ENCODE data around the gene LRP1B.
"Not testable (repeated sequence)": the region's sequence is repeated elsewhere in the genome, so short reads cannot be mapped to it uniquely, and the experiment has no call there.

The LRP1B gene

DNA sequence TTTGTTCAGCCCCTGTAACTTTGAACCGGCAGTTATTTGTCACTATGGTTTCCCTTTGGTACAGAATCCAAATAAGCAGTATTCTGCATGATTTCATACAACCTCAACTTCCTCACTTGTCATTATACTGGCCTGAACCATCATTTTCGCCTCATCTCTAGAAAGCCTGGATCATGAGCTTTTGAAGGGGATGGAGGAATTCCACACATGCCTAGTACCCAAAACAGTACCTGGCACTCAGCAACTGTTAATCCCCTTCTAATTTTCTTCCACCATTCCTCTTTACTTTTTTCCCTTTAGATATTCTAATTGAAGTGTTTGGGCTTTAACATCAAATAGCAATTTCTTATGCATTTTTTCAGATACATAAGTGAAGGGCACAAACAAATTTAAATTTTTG lies 1776.3 kb downstream of the LRP1B start:
- no peak for DNase-seq

DNA sequence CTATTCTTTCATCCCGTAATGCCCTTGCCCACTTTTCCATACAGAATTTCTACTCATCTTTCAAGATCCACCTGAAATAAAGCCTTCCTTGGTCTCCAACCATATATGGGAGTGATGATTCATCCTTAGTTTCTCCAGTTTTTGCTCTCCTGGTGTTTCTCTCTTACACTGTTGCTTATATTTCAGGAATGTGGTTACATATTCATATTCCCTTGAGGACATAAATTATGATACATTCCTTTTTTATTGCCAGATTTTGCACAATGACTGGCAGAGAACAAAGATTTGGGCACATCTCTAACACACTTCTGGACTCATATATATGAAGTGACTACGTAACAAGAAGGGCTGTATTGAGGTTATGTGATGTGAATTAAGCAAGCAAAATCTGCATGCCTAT lies 1777.3 kb downstream of the LRP1B start:
- DNase-seq = no peak

DNA sequence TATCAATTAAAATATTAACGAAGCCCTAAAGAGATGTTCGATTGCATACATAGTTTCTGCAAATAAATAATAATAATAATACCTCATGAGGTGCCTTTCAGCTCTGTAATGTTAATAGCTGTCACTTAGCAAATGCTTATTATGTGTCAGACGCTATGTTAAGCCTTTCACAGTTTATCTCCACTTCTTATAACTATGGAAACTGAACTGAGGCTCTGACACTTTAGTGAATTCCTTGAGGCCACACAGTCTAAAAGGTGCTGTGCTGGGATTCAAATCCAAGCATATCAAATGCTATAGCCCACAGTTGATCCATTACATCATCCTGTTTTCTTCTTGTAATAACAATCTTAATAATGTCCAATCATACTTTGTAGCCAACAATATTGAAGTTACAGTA lies 1779.1 kb downstream of the LRP1B start:
- no peak for DNase-seq

DNA sequence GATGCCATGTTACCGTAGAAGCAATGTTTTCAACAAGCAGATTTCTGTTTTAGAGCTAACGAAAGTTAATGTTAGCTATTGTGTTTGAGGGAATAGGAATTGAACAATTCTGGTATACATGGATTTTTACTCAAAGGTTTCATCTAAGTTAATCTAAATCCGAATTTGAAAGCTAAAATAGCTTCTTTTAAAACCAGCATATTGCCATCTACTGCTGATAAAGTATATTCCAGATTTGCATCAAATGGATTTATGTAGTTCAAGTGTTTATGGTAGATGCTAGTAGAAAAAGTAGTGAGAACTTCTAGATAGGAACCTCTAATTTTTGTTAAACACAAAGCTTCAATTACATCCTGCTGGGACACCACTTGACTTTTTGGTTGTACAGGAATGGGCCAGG lies 1781.1 kb downstream of the LRP1B start:
- DNase-seq = no peak

DNA sequence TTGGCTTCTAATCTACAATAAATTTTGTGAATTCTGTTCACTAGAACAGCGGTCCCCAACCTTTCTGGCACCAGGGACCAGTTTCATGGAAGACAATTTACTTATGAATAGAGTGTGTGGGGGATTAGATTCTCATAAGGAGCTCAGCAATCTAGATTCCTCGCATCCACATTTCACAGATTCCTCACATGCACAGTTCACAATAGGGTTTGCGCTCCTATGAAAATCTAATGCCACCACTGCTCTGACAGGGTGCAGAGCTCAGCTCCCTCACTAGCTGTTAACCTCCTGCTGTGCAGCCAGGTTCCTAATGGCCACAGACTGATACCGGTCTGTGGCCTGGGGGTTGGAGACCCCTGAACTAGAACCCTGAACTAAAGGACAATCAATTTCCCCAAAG lies 1782.0 kb downstream of the LRP1B start:
- DNase-seq = no peak

DNA sequence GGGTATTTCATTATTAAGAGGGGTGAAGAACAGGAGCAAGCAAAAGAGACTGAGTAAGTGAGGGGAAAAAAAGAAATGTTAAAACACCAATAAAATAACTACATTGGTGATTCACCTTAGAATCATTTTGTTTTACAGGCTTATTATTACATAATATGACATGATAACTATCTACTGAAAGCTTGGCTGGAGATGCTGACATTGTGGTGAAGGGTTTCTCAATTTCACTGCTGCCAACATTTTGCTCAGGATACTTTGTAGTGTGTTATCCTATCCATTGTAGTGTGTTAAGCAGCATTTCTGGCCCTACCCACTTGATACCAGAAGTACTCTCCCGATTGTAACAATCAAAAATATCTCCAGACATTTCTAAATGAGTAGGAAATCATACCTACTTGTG lies 1786.0 kb downstream of the LRP1B start:
- DNase-seq = no peak

DNA sequence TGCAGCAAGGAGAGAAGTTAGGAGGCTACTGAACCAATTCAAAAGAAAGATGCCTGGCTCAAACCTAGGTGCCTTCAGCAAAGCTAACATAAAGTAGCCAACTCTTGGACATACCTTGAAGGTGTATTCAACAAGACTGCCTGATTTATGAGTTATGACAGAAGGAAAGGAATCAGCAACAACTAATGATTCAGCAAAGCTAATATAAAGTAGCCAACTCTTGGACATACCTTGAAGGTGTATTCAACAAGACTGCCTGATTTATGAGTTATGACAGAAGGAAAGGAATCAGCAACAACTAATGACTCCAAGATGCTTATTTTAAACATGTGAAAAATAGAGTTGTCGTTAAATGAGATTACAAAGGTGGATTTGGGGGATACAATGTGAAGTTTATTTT lies 1786.5 kb downstream of the LRP1B start:
- not testable (repeated sequence) for DNase-seq

DNA sequence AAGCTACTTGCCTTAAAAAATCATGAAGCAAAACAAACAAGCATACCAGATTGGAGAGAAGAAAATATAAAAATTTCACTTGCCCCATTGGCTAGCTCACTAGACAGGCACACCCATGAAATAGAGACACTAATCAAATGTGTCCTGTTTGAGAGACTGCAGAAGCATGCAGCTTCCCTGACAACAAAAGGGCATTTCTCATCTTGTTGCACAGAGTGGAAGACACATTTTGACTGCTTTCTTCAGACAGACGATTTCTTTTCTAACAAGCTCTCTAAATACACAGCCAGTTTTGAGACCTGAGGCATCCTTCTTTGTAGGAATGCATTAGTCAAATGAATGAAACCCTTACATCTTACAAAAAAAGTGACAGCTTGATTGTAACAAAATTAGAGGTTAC lies 1792.0 kb downstream of the LRP1B start:
- DNase-seq = no peak

DNA sequence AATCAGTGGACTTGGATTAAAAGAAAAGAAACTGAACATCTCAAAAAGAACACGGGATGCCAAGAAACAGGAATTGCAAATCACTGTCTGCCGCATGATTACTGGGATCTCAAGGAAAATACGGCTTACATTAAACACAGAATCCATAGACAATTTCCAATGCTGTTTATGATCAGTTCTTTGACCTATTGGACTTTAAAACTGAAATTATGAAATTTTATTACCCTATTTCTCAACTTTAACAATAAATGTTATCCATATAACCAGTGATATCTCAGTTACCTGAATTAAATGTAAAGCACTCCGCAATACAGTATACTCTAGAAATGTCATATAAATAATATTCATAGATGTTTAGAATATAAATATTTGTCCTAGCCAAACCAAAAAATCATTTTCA lies 1793.8 kb downstream of the LRP1B start:
- DNase-seq = no peak

DNA sequence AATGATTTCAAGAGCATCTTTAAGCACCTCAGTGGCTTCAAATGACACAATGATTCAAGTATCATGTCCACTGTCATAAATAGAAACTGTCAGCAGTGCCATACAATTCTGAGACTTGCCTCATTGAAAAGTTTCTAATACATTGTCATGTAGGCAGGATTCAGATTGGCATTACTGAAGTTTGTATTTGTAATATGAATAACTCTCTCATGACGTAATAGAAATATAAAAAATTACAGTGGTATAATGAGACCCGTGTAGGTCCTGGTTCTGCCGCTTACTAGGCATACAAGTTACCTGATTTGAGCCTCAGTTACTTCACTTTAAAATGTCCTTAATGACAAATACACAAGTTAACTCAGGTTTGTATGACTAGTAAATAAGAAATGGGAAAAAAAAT lies 1814.5 kb downstream of the LRP1B start:
- DNase-seq = no peak

DNA sequence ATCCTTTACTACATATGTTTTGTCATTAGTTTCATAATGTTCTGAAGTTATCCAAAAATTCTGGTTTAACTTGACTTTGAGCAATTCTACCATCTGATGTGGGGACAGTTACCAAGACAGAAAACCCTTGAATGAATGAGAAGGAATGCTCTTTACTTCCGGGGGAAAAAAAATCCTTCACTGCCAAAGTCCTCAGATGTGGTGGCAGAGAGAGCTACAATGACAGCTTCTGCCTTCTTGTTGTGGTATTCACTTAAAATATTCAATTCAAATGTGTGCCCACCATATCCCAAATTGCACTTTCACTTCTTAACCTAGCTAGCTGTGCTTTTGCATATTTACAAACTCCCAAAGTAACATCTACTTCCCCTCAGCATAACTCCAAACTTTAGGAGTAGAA lies 1818.9 kb downstream of the LRP1B start:
- no peak for DNase-seq

DNA sequence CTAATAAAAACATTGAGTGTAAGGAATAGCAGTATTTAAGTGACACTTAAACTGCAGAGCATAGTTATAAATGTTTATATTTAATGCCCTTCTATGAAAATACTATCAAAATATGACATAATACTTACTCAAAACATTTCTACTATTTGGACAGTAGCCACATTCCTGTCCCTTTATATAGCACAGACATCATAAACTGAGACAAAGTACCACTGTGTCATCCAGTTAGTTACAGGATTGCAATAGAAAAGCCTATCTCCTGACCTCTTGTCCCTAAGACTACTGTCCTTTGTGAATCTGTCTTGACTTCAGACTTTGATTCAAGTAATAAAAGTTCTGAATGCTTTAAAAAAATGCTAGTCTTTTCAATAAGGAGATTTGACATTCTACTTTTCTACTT lies 1822.1 kb downstream of the LRP1B start:
- no peak for DNase-seq

DNA sequence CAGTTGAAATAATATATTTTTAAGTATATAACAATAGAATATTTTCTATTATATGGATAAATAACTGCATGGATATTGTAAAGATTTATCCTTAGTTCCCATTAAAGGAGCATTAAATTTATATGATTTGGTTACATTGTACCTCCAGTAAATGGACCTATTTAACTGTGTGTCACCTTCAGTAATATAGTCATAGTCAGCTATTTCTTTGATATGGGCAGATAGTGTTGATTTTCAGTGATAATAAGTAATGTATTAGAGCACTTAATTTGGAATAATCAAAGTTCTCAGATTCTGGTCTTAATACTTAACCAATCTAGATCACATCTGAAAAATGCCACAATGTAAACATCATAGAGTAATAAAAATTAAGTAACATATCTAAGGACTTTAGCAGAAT lies 1823.3 kb downstream of the LRP1B start:
- no peak for DNase-seq

DNA sequence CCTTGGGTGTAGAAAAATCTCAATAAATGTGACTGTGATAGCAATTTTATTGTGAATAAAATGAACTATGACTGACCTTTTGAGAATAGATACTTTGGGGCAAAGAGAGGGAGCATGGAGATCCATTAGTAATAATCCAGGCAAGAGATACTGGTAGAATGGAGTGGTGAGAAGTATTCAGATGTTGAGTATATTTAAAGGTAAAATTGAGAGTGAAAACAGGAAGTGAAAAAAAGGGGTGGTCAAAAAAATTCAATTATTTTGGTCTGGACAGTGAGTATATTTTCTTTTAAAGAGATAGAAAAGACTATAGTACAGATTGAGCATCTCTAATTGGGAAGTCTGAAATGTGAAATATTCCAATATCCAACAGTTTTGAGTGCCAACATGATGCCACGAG lies 1835.0 kb downstream of the LRP1B start:
- DNase-seq = no peak

DNA sequence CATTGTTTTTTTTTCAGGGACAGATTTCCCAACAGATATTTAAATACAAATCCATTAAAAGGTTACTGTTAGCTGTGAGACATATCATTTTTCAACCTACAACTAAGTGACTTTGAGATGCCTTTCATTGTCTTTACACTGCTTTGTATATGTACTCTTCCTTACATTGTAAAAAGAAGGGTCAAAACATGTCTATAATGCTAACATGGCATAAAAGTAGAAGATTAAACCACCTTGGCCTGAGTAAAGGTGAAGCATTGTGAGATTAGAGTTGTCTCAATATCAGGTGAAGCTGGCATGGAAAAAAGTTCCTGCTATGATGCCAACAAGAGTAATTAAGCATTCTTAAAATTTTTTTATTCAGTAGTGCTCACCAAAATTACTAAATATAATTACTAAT lies 1842.1 kb downstream of the LRP1B start:
- no peak for DNase-seq

DNA sequence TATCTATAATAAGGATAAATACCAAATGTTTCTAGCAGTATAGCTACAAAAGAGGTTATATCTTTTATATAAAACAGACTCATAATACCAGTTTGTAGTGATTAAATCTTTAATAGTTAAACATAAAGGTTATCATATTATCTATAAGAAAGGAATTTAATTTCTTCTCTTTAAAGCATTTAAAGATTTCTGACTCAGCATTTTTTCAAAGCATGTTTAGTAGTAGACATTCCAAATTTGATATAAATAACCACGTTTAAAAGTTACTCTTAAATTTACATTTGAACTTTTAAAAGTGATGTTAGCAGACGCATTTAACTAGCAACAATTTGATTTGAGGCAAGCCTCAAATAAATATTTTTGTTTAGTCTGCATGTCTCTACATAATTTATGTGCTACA lies 1842.6 kb downstream of the LRP1B start:
- DNase-seq = no peak

DNA sequence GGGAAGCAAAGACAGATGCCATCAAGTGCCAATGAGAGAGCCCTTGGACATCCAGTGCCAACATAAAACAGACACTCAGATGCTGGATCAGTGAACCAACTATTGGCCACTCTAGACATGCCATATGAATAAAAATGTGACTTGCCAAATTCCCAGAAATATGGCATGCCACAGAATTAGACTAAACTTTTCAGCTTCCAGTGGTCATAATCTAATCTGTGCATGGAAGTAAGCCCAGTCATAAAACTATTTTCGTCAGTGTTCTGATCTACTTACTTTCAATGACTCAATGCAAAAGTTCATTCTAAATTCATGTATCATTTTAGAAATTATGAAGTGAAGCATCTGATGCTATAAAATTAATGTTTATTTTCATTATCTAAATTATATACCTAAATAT lies 1844.4 kb downstream of the LRP1B start:
- no peak for DNase-seq

DNA sequence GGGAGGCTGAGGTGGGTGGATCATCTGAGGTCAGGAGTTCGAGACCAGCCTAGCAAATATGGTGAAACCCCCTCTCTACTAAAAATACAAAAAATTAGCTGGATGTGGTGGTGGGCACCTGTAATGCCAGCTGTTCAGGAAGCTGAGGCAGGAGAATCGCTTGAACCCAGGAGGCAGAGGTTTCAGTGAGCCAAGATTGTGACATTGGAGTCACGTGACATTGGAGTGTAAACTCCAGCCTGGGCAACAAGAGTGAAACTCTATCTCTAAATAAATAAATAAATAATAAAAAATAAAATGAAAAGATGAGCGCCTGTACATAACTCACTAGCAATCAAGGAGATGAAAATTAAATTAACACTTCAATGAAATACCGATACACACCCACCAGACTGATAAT lies 1853.5 kb downstream of the LRP1B start:
- not testable (repeated sequence) for DNase-seq

DNA sequence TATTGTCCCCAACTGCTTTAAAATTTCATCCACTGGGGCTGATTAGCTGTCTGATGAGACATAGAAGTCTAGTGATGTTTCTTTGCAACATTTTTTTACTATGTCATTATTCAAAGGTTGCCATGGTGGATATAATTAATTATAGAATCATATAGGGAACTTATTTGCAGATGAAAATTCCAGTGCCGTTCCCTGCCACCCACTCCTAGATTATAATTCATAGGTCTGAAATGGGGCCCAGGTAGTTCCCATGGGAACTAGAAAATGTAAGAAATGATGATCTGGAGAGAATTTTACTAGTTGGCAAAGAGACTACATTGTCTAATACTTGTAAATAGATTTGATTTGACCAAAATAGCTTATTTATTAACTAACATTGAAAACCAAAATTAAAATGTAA lies 1854.2 kb downstream of the LRP1B start:
- DNase-seq = no peak

DNA sequence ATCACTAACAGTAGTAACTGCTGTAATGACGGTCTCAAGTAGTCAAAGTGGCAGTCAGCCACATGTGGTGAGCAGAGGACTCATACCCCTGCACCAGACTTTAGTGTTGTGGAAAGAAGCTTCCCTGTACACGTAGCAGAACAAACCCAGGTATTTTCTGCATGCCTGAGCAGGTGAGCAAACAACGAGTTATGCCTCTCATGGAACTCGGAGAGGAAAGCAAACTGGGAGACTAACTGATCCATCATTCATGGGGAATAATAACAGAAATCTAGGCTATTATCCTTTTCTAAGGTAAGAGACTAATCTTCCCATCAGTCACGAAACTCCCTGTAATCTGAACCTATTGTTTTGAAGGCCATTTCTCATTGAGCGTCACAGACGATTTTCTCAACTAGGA lies 1855.4 kb downstream of the LRP1B start:
- no peak for DNase-seq

DNA sequence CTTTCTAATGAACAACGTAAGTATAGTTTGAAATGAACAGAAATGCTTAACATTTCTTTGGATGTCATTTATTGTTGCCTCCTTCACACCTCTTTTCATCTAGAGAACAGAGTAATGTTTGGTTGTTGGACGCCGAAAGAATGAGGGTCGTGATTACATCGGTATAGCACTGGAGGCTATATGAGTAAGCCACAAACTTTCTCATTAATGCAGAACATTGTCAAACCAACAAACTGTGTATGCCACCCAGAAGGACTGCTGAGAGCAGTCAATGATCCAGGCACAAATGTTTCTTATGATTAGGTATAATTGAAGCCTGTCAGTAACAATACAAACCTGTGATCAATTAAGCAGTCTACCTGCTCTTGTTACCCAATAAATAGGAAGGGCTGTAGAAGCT lies 1855.9 kb downstream of the LRP1B start:
- no peak for DNase-seq

DNA sequence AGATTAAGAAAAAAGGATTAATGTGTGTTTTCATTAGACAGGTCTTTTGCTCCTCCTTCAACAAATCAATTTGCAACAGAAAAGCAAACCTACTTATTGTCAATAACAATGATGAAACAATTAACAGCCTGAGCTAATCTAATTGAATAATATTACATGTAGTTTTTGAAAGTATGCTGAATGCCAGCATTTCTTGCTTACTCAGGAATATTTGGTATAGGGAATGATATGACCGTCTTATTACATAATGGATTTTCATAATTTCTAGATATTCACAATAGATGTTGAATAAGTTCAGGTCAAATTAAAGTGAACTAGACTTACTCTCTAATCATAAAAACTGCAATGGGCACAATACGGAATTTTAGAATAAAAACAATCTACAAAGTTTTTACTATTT lies 1856.9 kb downstream of the LRP1B start:
- no peak for DNase-seq

DNA sequence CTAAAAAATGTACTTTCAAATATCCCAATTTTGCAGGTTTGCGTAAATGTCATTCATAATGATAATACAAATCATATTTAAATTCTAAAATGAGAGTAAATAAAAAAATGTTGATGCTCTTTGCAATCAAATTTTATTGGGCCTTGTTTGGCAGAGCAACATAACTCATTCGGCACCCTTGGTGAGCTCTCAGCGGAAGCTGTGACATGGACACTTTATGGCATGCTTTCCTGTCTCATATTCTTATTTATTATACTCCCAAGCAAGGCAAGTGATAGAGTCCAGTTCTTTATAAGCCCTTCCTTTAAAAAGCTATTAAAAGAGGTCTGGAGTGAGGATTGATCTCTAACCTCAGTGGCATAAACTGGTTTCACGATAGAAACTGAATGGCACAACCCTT lies 1857.4 kb downstream of the LRP1B start:
- no peak for DNase-seq

DNA sequence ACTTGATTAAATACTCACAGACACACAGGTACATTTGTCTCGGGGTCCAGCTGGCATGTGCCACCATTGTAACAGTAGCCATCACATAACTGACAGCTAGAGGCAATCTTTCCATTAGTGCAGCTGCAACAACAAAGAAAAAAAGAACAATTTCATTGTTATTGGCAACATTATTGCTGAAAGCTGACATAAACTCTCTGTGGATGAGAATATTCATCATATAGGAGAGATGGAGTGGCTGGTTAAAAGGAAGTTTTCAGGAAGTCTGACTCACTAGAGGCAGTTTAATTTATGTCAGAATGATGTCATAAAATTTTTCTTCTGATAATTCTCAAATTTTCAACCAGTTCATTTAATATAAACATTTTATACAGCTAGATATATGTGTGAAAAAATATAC lies 1860.6 kb downstream of the LRP1B start:
- no peak for DNase-seq

DNA sequence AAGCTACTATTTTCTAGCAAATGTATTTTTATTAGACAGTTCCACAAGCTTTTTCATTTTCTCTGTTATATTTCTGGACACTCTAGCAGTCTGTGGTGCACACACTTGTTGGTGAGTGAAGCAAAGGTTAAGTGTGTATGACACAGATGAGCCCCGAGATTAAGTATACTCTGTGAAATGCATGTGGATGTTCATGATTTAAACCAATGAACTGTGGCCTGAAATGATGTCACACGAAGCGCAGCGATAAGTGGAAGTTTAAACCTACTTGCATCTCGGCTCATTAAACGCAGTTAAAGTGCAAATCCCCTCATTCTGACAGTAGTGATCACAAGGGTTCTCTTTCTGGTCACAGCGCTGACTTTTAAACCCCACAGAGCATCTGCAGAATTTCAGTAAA lies 1861.8 kb downstream of the LRP1B start:
- DNase-seq = no peak

DNA sequence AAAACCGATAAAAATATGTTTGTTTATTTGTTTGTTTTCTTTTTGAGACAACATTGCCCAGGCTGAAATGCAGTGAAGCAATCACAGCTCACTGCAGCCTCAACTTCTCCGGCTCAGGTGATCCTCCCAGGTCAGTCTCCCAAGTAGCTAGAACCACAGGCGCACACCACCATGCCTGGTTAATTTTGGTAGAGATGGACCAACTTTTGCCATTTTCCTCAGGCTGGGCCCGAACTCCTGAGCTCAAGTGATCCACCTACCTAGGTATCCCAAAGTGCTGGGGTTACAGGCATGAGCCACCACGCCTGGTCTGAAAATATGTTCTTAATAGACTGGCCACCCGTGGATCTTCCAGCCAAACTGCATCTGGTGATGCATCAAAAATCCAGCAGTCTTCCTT lies 1867.9 kb downstream of the LRP1B start:
- DNase-seq = no peak

All from left hindlimb (tissue), 1 donor.